Fibroblast of skin of abdomen (primary cell): ENCODE results near the gene NIPA2.

Experiments used
- DNase-seq: peaks from one replicate; pipeline ENCODE4 v3.0.0-alpha.2; 2013

The NIPA2 gene

DNA sequence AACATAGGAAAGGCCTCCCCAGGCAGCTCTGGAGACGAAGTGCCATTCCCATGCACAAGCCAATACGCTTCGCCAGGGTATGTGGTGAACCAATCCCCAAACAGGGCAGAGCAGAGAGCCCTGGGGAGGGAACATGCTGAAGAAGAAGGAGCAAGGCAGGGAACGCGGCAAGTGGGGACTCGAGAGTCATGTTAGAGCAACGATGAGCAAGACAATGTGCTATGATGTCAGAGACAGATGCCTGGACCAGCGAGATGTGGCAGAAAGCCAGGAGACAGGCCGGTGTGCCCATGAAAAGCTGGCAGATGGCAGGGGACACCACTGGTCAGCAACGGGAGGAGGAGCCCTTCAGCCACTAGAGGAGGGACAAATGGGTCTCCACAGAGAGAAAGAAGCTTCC, 39.6 kb downstream of the NIPA2 start:
- no peak for DNase-seq

DNA sequence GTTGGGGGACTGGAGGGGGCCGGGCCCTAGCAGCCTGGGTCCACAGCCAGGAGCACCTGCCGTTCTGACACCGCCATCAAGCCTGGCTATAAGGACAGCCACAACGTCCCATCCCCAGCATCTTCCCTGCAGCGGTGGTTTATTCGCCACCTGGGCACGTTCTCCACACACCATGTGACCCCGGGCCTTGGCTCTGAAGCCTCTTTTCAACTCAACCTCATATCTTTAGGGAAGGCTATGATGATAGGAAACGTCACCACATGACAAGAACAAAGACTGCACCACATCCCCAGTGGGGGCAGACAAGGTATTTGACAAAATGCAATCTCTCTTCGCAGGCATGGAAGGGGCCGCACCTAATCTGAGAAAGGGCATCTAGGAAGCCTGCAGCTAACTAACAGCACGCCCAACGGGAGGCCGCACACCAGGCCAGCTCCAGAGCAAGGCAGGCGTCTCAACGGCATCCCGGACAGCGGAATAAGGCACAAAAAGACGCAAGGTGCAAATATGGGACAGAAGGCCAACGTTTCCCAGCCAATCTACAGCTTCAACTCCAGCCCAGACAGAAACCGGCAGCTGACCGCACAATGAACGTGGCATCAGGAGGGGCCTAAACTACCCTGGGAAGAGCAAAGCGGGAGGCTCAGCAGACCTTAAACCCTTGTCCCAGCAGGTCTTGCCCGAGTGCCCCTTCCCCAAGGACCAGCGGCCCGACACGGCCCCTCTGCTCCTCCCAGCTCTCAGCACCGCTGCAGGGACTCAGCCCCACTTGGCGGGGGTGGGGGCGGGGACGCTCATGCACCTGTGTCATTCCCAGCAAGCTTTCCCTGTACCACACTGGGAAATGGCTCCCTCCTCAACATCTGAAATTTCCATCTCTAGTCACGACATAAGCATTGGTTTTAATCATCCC, 41.9 kb downstream of the NIPA2 start:
- DNase-seq = no peak

DNA sequence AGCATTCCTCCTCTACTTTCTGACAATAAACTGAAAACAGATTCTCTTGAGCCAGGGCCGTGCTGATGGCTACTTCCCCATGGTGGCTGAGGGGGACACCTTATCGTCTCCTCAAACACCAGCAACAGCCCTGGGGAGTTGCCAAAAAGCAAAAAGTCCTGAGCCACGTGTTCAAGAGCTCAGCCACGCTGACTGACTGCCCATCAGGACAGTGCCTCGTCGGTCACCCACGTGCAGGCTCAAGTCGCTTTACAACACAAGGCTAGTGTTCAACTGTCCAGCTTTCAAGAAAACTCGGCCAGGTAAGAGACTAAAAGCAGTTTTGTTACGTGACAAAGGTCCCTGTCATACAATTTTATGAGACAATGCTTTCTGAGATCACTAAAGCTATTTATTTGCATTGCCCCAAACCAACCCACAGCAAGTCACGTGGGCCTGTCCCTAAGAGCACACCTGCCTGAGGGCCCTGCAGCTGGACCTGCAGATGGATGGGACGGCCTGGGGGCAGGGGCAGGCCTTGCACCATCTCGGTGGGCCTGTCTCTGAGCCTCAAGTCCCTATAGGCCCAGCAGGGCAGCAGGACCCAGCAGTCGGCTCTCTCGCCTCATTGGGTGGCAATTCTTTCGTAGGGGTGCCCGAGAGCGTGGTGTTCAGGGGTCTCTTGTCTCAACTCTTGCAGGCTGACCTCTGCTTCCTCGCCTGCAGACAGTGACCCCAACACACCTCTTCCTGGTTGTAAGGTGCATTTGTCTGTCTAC, 42.7 kb downstream of the NIPA2 start:
- DNase-seq = no peak

DNA sequence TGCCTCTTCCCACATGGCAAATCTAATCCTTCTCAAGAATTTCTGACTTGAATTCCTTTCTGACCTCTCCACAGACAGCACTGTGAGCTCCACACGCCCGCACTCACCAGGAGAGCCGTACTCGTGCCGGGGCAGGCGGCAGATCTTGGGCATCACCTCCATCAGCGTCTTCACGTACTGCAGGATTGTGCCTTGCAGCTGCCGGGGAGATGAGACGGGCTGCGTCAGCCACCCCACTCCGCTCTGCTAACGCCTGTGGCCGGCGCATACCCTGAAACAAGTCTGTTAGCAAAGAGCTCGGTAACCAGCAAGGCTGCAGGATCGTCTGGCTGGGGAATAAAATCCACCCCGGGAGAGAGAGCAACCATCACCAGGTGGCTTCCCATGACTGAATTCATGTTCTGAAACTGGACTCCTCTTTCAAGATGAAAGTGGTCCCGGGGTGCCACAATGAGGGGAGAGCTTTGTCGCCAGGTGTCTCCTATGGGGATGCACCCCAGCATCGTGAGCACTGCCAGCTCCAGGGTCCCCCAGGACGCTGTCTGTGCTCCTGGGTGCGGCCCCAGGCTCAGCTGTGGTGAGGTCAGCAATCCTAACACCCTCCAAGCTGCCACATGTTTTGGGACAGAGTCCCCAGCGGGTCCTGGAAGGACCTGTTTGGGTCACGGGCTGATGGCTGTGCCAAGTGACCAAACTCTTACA, 43.4 kb downstream of the NIPA2 start:
- DNase-seq = no peak

DNA sequence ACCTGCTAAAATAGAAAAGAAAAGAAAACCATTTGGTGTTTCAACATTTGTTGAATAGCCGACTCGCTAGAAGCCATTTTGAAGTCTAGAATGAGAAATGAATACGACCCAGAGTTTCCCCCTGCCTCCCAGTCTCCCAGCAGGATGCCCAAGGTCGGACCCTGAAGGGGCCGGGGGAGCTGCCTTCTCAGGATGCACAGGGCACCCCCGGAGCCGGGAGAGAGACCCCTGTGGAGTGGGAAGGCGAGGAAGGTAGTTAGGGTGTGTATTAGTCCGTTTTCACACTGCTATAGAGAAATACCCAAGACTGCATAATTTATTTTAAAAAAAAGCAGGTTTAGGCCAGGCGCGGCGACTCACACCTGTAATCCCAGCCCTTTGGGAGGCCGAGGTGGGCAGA, 44.7 kb downstream of the NIPA2 start:
- DNase-seq = no peak

DNA sequence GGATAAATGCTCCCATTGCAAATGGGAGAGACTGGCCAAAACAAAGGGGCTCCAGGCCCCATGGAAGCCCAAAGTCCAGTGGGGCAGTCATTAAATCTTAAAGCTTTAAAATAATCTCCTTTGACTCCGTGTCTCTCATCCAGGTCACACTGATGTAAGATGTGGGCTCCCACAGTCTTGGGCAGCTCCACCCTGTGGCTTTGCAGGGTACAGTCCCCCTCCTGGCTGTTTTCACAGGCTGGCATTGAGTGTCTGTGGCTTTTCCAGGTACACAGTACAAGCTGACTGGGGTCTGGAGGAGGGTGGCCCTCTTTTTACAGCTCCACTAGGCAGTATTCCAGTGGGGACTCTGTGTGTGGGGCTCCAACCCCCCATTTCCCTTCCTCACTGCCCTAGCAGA, 45.9 kb downstream of the NIPA2 start:
- no peak for DNase-seq

DNA sequence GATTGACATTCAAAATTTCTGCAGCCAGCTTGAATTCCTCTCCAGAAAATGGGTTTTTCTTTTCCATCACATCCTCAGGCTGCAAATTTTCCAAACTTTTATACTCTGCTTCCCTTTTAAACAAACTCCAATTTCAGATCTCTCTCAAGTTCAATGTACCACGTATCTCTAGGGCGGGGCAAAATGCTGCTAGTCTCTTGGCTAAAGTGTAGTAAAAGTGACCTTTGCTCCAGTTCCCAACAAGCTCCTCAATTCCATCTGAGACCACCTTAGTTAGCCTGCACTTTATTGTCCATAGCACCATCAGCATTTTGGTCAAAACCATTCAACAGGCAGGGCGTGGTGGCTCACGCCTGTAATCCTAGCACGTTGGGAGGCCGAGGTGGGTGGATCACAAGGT, 46.7 kb downstream of the NIPA2 start:
- no peak for DNase-seq

DNA sequence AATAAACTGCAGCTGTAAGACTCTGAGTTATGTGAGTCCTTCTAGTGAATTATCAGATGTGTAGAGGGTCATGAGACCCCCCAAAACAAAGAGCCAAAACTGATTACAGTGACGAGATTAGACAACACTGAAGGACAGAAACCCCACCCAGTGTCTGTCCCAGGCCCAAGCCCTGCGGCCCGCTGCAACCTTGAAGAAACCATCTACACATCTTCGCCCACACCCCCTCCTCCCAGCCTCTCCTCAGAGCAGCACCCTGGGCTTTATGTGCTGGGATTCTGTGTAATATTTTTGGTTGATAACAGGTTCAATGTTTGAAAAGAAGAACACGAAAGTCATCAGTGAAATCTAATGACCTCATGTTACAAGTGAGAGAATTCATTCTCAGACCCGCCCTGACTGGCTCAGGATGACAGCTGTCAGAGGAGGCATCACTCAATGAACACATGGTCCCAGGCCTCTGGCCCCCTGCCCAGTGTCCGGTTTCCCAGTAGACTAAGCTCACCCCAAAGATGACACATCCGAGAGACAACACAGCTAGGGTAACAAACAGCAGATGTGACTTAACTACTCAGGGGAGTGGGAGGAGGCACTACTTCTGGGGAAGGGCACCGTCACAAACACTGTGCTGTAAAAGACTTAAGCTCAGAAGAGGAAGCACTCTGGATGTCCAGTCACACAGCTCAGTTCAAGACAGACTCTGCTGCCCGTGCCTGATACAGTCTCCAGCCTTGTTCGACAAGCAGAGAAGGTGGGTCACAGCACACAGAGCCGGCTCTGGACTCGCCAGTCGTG, 48.9 kb downstream of the NIPA2 start:
- DNase-seq = peak; percentile 71

DNA sequence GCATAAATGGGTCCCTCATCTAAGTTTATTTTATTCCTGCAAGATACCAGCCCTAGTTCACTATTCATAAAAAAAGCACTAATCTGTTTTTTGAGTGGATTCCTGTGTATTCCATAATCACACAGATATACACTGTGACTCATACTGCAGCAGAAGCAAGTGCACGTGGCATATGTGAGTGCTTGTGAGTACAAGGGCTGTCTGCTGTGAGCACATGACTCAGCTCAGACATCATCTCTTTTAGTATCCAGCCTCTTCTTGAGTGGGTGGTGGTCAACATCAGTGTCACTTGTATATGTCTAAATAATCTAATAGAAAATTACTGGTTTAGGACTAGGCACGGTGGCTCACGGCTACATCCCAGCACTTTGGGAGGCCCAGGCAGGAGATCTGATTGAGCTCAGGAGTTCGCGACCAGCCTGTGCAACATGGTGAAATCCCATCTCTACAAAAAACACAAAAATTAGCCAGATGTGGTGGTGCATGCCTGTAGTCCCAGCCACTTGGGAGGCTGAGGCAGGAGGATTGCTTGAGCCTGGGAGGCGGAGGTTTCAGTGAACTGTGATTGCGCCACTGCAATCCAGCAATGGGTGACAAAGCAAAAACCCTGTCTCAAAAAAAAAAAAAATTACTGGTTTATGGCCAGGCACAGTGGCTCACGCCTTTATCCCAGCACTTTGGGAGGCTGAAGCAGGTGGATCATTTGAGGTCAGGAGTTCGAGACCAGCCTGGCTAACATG, 49.8 kb downstream of the NIPA2 start:
- peak; percentile 94 for DNase-seq

DNA sequence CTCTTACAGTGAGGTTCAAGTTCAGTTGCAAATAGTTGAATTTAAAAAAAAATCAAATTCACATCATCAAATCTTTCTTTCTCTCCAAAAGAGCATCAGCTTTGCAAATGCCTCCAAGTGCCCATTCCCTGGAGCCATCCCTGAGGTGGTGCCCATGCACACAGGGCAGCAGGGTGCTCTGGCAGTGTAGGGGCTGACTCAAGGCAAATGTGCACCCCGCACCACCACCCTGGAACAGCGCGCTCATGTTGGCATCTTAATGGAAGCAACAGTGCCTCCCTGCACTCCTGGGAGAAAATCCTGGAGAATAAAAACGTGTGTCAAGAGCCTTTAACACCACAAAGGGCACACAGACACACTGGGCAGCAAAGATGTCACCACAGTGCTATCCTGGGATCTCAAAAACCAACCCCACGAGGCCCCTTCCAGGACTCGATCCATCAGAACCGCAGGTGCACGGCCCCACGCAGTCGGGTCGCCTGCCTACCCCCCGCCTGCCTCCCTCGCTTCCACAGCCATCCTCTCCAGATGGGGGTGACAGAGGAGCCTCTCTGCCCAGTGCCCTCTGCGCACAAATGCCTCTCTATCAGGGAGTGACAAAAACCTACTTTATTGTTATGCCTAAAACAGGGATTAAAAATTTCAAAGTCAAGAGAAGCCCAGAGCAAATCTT, 50.8 kb downstream of the NIPA2 start:
- no peak for DNase-seq

DNA sequence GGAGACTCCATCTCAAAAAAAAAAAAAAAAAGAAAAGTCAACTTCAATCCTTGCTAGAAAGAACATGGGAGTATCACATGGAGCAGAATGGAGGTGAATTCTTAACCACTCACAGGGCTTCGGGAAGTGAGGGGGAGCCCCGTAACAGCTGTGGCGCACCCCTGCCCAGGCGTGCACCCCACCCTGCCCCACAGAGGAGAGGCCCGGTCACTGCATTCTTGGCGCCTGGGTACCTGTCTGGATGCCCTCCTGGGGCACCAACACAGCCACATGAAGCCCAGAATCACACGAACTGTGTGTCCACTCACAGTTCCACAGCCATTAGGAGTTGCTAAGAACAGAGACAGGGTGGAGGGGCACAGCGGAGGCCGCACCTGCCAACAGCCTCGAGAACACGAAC, 51.8 kb downstream of the NIPA2 start:
- no peak for DNase-seq

DNA sequence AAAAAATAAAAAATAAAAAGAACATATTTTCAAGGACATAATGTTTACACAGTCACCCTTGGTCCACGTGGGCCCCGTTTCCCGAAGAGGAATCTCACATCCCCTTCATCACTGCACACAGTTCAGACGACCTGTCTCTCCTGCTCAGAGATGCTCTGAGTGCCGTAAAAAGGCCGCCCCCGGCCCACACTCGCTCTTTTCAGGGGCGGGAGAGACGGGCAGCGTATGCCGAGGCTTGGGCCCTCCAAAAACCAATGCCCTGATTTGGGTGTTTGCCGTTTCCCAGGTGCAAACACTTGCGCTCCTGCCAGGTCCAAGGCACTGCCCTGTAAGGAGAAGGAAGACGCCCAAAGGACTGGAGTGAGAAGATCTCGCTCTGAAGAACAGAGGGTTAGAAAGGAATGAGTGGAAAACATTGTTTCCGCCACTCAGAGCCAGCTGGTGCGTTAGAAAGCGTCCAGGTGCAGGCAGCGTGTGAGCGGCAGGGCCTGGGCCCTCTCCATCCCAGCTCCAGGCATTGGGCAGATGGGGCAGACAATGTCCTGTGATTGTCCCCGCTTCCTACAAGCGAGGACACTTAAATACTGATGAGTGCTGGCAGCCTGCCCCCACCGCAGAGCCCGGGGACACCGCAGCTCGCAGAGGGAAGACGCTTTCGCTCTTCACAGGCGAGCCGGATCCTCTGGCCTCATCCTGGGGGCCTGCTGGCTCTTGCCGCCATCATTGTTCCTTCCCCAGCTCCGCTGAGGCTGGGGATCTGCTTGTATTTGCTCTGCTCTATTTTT, 53.2 kb downstream of the NIPA2 start:
- no peak for DNase-seq

DNA sequence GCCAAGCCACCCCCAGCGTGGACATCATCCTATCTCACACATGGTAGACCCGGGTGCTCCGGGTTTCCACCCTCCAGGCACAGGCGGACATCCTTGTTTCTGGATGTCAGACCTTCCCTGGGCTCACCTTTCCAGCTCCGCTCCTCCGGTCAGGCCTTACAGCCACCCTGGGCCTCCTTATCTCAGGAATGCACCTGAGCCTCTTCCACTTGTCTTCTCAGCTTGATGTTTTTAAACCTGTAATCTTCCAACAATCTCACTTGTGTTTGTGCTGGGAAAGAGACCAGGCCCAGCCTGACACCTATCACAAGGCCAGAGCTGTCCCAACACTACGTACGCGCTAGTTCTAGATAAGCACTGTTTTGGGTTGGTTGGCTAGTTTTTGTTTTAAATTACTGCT, 53.9 kb downstream of the NIPA2 start:
- no peak for DNase-seq

DNA sequence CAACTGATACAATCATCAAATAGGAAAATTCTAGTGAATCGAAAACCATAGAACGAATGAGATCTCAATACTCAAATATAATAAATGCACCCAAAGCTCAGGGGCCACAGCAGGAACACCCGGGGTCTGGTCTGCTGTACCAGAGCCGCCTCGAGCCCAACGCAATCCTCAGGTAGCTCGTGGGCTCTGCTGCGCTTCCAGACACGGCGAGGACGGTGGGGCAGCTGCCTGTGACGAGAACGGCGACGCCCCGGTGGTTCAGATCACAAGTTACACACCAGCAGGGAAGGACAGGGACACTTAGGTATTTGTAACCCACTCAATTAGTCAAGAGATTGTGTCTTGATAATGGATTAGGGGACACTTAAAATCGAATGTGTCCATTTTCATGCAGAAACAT, 54.6 kb downstream of the NIPA2 start:
- DNase-seq = no peak

DNA sequence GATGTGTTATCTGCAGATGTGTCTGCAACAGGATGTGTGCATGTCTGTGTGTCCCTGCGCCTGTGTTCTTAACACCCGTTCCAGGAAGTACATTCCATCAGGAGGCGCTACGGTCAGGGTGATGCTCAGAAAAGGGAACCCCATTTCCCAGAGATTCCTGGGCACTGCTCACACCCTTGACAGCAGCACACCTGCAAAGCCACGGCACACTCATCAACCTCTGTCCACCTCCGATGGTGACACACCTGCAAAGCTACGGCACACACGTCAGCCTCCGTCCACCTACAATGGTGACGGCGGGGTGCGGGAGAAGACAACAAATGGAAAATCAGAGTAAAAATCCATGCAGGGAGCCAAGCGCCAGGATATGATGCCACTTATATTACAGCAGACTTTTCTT, 55.4 kb downstream of the NIPA2 start:
- no peak for DNase-seq

DNA sequence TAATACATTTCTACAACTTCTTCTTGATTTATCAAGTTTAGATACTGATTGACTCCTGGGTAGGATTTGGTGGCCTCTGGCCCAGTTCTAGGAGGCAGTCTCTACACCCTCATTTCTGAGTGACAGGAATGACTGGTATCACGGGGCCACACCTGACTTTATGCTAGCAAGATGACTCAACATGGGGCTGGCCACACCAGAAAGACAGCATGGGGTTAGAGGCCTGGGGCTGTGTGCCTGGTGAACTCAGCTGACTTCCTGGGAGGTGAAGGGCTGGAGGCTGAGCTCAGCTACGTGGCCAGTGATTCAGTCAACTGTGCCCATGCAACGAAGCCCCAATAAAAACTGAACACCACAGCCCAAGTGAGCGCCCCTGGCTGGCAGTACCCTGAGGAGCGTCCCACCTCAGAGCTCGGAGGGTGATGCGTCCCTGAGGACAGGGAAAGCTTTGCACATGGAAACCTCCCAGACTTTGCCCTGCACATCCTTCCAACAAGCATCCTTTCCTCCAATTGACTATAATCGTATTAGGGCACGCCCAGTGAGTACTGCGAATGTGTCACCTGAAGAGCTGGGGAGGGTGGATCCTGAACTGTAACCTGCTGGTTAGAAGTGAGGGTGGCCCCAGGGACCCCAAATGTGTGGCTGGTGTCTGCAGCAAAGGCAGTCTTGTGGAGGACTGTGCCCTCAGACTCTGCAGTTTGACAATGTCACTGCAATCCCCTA, 57.2 kb downstream of the NIPA2 start:
- DNase-seq = no peak

DNA sequence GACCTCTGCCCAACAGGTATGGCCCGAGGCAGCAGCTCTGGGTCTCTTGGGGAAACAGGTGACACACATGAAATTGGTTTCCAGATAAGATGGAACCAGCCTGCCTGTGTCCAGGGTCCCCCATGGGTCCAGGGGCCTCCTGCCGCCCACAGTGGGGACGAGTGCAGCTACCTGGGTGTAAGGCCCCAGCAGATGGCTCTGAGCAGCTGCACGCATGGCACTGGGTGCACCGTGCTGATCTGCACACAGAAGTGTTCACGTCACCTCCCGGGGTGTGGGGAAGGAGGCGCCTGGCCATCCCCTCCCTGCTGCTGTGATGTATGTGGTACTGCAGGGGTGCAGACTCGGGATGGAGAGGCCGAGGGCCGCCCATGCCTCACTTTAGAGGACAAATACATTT, 63.6 kb downstream of the NIPA2 start:
- no peak for DNase-seq

DNA sequence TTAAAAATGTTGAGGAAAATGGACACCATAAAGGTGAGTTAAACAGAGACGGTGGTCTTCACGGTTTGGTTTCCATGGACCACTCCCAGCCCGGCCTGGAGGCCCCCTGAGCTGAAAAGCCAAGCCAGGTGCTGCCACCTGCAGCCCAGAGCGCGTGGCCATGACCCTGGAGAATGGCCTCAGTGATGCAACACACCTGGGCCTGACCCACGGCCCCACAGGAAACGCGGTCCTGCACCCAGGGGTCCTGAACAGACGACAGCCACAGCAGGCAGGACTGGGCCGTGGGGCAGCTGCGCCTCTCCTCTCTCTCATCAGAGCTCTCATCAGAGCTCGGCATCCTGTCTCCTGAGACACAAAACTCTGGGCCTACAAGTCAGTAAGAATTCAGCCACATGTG, 64.1 kb downstream of the NIPA2 start:
- DNase-seq = no peak

DNA sequence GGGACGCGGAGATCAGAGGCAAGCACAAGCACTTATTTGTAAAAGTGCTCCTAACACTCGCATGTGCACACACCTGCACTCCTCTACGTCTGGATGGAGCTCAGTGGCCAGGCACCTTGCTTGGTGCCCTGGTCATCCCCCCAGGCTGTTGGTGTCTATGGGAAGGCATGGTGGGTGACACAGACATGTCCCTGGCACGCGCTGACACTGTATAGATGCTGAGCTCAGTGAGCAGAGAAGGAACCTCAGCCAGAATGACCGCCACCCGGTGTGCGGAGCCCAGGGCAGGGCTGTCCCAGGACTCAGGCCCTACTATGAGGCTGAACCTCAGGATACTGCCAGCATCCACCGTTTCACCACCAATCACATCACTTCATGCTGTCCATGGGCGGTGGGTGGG, 64.5 kb downstream of the NIPA2 start:
- no peak for DNase-seq

DNA sequence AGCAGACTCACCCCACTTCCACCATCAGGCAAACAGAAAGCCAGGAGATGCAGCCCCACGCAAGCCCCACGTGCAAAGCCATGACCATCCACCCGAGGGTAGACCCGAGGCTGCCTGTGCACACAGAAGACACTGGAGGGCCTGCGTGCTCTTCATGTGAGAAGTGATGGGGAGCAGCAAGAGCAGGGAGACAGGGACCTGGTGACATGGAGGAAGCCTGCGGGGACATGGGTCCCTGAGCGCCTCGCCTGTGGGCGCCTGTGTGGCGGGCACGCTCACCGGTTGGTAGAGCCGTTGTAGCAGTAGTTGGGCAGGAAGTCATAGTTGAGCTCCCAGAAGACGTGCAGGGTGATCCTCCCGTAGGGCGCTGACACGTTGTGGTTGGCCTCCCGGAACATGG, 65.0 kb downstream of the NIPA2 start:
- DNase-seq = no peak
